PFSK-1 (cell line): ENCODE data around the gene DAG1.

Experiments used
- POLR2AphosphoS5 ChIP-seq: IDR thresholded peaks from 2 replicates; pipeline ENCODE4 v1.6.1; 2012; ENCODE audit warnings: low read depth, mild to moderate bottlenecking, control low read depth, low read length, moderate library complexity
- TAF1 ChIP-seq: IDR thresholded peaks from 2 replicates; pipeline ENCODE4 v1.6.1; 2012; ENCODE audit warnings: low read length, control low read depth, borderline replicate concordance; ENCODE audit not compliant: insufficient read depth

DNA sequence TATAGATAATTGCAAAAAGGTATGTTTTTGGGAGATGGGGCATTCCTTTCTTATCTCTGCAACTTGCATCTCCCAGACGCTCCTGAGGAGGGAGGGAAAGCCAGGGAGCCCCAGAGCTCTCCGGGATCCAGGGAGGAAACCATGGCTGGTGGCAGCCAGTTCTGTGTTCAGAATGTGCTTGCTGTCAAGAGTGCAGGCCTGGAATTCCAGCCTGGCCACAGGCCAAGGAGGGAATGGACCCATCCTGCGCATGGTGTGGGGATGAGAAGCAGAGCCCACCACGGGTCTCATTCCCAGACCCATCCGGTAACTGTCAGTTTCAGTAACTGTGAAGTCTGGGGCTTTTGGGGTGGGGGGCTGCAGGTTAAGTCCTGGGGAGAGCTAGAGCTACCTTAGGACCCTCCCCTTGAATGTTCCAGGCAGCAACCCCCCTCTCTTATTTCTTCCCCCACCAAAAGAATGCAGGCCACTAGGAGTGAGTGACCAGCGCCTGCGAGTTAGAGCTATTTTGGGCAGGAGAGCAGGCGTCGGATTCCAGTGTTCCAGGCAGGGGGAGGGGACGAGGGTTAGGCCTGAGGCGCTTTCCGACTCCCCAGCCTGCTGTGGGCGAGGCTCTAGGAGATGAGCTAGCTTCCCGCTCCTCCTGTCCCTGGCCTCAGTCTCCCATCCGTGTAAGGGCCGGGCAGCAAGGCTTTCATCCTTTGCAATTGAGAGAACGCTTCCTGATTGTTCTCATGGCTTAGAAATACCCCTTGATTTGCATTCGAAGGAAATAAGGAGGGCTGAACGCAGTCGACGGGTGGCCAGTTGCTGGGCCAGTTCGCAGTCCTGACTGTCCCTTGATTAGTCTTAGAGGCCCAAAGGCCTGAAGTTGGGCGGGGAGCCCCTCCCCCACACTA, 781 bp upstream of the DAG1 start:
- TF ChIP-seq POLR2AphosphoS5: 0 out of 2 replicates have a peak, but pooled peaks have one; percentile 45
- TF ChIP-seq TAF1: 0 out of 2 replicates have a peak, but pooled peaks have one; percentile 49
